ENCODE results near the gene ADISSP.

The ADISSP gene

DNA sequence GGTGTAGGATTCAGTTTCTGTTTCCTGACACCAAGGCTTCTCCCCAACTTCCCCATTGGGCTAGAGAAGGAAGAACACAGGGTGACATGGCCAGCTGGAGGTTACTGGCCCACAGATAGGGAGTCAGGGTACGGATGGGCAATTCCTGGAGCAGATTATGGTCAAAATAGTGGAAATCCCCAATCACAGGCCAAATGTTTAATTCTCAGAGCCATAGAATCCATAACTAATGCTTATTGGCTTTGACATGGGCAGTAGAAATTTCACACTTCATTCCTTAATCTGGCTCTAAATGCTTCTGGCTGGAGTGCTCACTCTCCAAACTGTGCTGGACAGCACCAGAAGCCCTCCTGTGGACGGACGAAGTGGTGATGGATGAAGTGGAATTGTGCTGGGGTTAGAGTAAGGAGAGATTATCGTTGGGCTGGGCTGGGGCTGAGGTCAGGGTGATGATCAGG lies 56.0 kb downstream of the ADISSP start:
- TF ChIP-seq Cebpa-rat (IDR thresholded peaks at IDR 0.05) = no peak
- Histone ChIP-seq H3K4me2 (no peak overlapping the region), H3K27me3 (no peaks in the 10 kb centered on the region), H3K36me3 (no peaks in the 10 kb centered on the region), H4K20me1 (no peaks in the 10 kb centered on the region), H3K4me3 (no peak overlapping the region), H3K27ac (no peak overlapping the region), H3K4me1 (peaks cover 17% of the 10 kb centered on the region), H3K9me3 (no peaks in the 10 kb centered on the region), H3K9ac (no peak overlapping the region)

DNA sequence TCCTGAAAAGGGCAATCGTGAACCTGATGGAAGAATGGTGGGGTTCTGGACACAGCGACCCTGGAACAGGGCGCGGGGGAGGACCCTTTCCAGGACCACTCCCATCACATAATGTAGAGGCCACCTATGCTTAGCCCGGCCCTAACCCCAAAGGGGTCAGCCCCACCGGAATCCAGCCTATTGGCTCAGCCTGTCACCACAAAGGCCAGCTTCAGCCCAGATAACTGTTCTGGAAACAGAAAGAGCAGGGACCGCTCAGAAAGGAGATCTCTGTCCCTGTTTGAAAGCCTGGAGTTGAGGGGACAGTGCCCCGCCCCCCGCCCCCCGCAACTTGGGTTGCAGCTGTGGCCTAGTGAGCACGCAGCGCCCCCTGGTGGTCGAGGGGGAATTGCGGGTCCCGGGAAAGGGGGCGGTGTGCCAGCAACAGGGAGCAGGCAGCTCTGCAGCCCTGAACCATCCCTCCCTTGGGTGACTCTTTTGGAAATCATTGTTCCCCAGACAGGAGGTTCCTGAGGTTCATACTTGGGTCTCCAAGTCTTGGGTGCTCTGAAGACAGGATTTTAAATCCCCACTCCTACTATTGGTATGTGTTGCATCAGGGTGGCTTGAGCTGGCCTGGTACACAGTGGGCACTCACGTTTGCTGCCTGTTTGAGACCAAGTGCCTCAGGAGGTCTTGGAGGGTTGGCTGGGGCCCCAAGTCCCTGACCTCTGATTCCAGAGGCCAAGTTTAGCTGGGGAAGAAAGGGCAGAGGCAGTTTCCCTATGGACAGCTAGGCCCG lies 56.7 kb downstream of the ADISSP start:
- no peak for TF ChIP-seq Cebpa-rat (IDR thresholded peaks at IDR 0.05)
- H3K4me1 ChIP-seq = peaks cover 17% of the 10 kb centered on the region
- H3K27ac ChIP-seq = no peak overlapping the region
- H3K4me3 ChIP-seq = no peak overlapping the region
- H4K20me1 ChIP-seq = no peaks in the 10 kb centered on the region
- H3K4me2 ChIP-seq = peak overlapping the region; percentile 35; the same call in 1 of the 2 replicates
- no peaks in the 10 kb centered on the region for H3K36me3 ChIP-seq
- no peaks in the 10 kb centered on the region for H3K9me3 ChIP-seq
- no peak overlapping the region for H3K9ac ChIP-seq
- no peaks in the 10 kb centered on the region for H3K27me3 ChIP-seq

DNA sequence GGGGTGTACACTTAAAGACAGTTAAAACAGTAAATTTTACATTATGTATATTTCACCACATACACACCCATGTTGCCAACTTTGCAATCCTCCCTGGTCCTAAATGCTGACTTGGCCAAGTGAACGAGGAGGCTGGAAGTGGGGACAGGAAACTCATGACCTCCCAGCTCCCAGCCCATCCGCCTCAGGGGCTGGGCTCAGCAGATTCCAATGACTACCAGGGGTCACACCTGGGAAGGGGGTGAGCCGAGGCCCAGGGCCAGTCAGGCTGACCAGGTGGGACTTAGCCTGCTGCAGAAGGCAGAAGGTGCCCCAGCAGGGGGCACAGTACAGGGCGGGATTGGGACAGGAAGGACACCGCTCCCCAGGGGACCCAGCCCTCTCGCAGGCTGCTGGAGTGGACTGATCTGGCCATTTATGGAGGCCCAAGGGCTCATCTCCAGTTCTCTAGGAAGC lies 57.5 kb downstream of the ADISSP start:
- peaks cover 17% of the 10 kb centered on the region for H3K4me1 ChIP-seq
- no peaks in the 10 kb centered on the region for H3K9me3 ChIP-seq
- no peak overlapping the region for H3K27ac ChIP-seq
- no peaks in the 10 kb centered on the region for H3K36me3 ChIP-seq
- no peaks in the 10 kb centered on the region for H4K20me1 ChIP-seq
- no peak overlapping the region for H3K9ac ChIP-seq
- TF ChIP-seq Cebpa-rat (IDR thresholded peaks at IDR 0.05) = no peak
- peak overlapping the region; percentile 35; the same call in 1 of the 2 replicates for H3K4me2 ChIP-seq
- no peaks in the 10 kb centered on the region for H3K27me3 ChIP-seq
- H3K4me3 ChIP-seq = no peak overlapping the region

DNA sequence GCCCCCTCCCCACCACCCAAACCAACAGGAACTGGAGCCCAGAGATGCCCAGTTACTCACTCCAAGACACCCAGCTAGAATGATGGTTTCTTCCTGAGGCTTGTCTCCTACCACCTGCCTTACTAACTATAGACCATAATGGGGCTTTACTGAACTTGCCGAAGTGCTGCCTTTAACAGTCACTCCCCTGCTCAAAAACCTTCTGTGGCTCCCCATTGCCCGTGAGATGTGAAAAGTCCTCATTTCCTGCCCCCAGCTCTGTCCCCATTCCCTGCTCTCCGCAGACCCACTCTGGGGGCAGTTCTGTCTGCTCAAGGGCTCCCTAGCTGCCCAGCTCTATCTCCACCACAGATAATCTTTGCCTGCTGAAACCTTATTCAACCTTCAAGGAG lies 60.0 kb downstream of the ADISSP start:
- TF ChIP-seq Cebpa-rat (IDR thresholded peaks at IDR 0.05) = no peak
- Histone ChIP-seq H3K4me2 (no peak overlapping the region), H3K9ac (no peak overlapping the region), H4K20me1 (no peaks in the 10 kb centered on the region), H3K27ac (no peak overlapping the region), H3K36me3 (no peaks in the 10 kb centered on the region), H3K9me3 (no peaks in the 10 kb centered on the region), H3K4me3 (no peak overlapping the region), H3K4me1 (peaks cover 14% of the 10 kb centered on the region), H3K27me3 (no peaks in the 10 kb centered on the region)

DNA sequence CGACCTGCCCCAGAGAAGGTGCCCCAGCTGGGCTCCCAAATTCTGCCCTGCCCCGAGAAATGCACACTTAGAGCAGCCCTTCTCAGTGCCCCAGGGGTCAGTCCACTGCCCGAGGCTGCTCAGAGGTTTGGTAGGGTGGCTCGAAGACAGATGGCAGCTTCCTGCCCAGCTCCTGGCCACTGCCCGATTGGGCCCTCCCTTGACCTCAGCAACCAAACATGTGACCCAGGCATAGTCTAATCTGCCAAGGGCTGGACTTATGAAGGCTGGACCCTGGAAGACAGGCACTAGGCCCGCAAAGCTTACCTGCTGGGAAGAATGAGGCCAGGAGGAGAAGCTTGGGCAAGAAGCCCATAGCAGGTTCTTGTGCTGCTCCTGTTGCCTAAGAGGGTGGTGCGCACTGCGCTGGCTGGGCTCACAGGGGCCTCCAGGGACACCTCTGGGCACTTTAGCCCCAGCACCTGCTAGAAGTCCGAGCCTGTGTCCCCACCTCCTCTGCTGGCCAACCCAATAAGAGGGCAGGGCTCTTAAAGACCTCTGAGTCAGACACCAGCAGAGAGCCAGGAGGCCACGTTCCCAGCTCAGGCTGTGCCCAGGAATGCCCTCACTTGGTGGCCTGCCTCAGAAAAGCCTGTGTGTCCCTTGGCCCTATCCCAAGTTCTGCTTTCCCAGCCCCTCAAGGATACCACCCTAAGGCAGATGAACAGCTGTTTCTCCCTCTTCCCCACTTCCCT lies 60.6 kb downstream of the ADISSP start:
- TF ChIP-seq Cebpa-rat (IDR thresholded peaks at IDR 0.05) = no peak
- no peaks in the 10 kb centered on the region for H3K27me3 ChIP-seq
- no peak overlapping the region for H3K4me2 ChIP-seq
- peaks cover 11% of the 10 kb centered on the region for H3K4me1 ChIP-seq
- H3K36me3 ChIP-seq = no peaks in the 10 kb centered on the region
- H4K20me1 ChIP-seq = no peaks in the 10 kb centered on the region
- H3K9me3 ChIP-seq = no peaks in the 10 kb centered on the region
- no peak overlapping the region for H3K4me3 ChIP-seq
- no peak overlapping the region for H3K27ac ChIP-seq
- no peak overlapping the region for H3K9ac ChIP-seq

DNA sequence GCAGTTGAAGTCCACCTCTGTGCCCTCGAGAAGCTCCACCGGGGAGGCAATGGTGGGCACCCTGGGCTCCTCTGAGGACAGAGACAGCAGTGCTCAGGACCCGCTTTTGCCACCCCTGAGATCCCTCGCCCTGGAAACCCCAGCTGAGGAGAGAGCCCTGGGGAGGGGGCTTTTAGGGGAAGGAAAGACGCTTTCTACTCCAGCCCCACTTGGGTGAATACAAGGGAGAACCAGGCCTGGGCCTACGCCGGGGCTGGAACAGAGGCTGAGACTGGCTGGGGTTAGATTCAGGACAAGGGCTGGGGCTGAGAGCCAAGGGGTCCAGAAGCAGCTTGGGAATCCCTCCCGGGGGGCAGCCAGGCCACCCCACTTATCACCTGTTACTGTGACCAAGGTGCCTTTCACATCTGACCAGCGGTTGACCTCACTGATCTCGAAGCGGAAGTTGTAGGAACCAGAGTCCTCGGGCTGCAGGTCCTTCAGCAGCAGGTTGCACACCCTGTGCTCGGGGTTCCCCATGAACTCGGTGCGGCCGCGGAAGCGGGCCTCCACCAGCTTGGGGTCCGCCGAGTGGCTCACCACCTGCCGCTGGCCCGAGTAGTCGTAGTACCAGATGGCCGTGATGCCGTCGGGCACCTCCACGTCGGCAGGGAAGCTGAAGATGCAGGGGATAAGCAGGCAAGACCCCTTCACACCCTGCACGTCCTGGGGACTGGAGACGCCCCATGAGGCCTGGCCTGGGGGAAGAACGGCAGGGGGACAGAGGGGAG lies 61.4 kb downstream of the ADISSP start:
- no peaks in the 10 kb centered on the region for H4K20me1 ChIP-seq
- no peak for TF ChIP-seq Cebpa-rat (IDR thresholded peaks at IDR 0.05)
- no peak overlapping the region for H3K4me2 ChIP-seq
- no peaks in the 10 kb centered on the region for H3K27me3 ChIP-seq
- no peak overlapping the region for H3K4me3 ChIP-seq
- no peak overlapping the region for H3K9ac ChIP-seq
- no peaks in the 10 kb centered on the region for H3K36me3 ChIP-seq
- H3K27ac ChIP-seq = no peak overlapping the region
- no peaks in the 10 kb centered on the region for H3K9me3 ChIP-seq
- H3K4me1 ChIP-seq = peaks cover 11% of the 10 kb centered on the region

DNA sequence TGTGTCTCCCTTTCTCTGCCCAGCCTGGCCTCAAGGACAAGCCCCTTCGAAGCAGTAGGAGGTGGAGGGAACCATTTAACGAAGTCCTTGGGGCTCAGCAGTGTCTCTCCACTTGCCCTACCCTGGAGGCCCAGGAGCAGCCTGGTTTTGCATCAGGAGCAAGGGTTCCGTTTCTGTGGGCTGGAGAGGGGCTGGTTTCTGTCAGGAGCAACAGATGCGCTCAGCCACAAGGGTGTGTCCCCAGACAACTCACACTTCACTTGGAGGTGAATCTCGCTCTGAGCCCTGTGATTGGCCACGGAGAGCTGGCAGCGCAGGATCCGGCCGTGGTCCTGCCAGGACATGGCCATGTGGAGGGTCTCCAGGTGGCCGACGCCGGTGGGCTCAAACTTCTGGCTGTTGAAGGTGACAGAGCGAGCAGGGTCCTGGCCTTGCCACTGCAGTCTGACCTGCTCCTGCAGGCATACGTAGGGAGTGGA lies 62.0 kb downstream of the ADISSP start:
- no peak overlapping the region for H3K4me3 ChIP-seq
- no peaks in the 10 kb centered on the region for H3K27me3 ChIP-seq
- H3K4me1 ChIP-seq = peaks cover 7% of the 10 kb centered on the region
- no peak overlapping the region for H3K27ac ChIP-seq
- no peaks in the 10 kb centered on the region for H4K20me1 ChIP-seq
- no peaks in the 10 kb centered on the region for H3K9me3 ChIP-seq
- no peak overlapping the region for H3K4me2 ChIP-seq
- no peak overlapping the region for H3K9ac ChIP-seq
- TF ChIP-seq Cebpa-rat (IDR thresholded peaks at IDR 0.05) = no peak
- H3K36me3 ChIP-seq = no peaks in the 10 kb centered on the region

DNA sequence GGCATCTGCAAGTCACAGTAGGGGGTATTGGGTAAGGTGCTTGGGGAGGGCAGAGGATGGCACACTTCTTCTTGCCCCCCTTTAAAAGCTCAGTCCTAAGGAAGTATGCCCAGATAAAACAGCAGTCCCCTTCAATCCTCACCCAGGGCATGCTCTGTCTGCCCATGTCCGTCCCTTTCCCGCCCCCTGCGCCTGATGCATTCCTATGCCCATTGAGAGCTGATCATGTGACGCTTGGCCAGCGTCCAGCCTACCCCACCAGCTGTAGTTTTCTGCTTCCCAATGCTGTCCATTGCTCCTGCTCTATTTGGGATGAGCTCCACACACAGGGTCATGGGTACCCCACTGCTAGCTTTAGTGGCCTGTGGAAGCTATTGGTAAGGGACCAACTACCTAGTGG lies 63.5 kb downstream of the ADISSP start:
- no peak overlapping the region for H3K4me2 ChIP-seq
- H3K27ac ChIP-seq = no peak overlapping the region
- H3K36me3 ChIP-seq = no peaks in the 10 kb centered on the region
- no peaks in the 10 kb centered on the region for H3K4me1 ChIP-seq
- no peak overlapping the region for H3K9ac ChIP-seq
- no peaks in the 10 kb centered on the region for H4K20me1 ChIP-seq
- no peaks in the 10 kb centered on the region for H3K27me3 ChIP-seq
- TF ChIP-seq Cebpa-rat (IDR thresholded peaks at IDR 0.05) = no peak
- H3K4me3 ChIP-seq = no peak overlapping the region
- H3K9me3 ChIP-seq = no peaks in the 10 kb centered on the region

Data from BLaER1 (cell line).